Left ventricle myocardium inferior (tissue), 1 donor: Measurements from ENCODE around the gene USP13. TPM values are rescaled to one million over a fixed set of nuclear protein-coding genes. Genes with fewer than 3 reads are reported as not detected.

Source experiments
- DNase-seq: peaks from one replicate; pipeline ENCODE4 v3.0.0-alpha.2; 2020
- H3K27ac ChIP-seq: fragments of 200-600 bp; replicated peaks from 2 replicates; pipeline ENCODE4 v1.8.0; 2021
- H3K27me3 ChIP-seq: fragments of 200-600 bp; 2 replicates; pipeline ENCODE4 v1.8.0; 2021; ENCODE audit warnings: low read depth
- H3K36me3 ChIP-seq: fragments of 200-600 bp; 2 replicates; pipeline ENCODE4 v1.8.0; 2021
- H3K4me1 ChIP-seq: fragments of 200-600 bp; 2 replicates; pipeline ENCODE4 v1.8.0; 2021
- H3K4me3 ChIP-seq: fragments of 200-600 bp; 2 replicates; pipeline ENCODE4 v1.8.0; 2021; ENCODE audit warnings: mild to moderate bottlenecking, moderate library complexity
- H3K9me3 ChIP-seq: fragments of 200-600 bp; replicated peaks from 2 replicates; pipeline ENCODE4 v1.8.0; 2021
- intact Hi-C: fragments of 100-400 bp; cut with micrococcal nuclease; formaldehyde crosslinking; loops from one replicate; pipeline ENCODE4 v1.11.0; 2022
- total RNA-seq: library from RNA; stranded (reverse); fragmentation: NEBNext Ultra II Directional; extraction: Animal tissue kit (Norgen Biotek cat#: 25700); gene quantifications from one replicate; pipeline ENCODE4 v1.2.1, GENCODE V29; 2021
- TF ChIP-seq, protein P1 (sequence below): fragments of 200-600 bp; IDR thresholded peaks from 2 replicates; pipeline ENCODE4 v1.8.0; 2021; ENCODE audit warnings: antibody characterized with exemption, mild to moderate bottlenecking, borderline replicate concordance
- donor health status: DM: no; HTN: yes; CAD: no; lungs with severe emphysema.

Gene USP13
- total RNA-seq, 1 donor from 2014 or later, result 162 TPM

DNA sequence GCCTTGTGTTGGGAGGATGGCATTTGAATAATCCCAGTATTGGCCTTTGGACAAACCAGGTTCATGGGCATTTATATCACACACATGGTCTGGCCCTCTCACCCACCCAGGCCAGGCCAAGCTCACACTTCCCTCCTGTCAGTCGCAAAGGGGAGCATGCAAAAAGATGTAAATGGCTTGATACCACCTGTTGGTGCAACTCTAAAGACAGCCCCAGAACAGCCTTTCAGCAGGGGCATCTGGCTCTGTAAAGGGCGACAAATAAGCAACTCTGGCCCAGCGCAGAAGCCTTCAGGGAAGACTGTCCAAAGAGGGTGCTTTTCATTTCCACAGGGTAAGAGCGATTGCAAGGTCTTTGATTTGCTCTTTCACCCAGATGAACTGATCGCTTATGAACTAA, 91.8 kb downstream of the USP13 start:
- intact Hi-C loops, result no loop called here
- TF ChIP-seq, protein P1, sequence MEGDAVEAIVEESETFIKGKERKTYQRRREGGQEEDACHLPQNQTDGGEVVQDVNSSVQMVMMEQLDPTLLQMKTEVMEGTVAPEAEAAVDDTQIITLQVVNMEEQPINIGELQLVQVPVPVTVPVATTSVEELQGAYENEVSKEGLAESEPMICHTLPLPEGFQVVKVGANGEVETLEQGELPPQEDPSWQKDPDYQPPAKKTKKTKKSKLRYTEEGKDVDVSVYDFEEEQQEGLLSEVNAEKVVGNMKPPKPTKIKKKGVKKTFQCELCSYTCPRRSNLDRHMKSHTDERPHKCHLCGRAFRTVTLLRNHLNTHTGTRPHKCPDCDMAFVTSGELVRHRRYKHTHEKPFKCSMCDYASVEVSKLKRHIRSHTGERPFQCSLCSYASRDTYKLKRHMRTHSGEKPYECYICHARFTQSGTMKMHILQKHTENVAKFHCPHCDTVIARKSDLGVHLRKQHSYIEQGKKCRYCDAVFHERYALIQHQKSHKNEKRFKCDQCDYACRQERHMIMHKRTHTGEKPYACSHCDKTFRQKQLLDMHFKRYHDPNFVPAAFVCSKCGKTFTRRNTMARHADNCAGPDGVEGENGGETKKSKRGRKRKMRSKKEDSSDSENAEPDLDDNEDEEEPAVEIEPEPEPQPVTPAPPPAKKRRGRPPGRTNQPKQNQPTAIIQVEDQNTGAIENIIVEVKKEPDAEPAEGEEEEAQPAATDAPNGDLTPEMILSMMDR, result no peak
- Histone ChIP-seq H3K4me1 (peaks cover 24% of the 10 kb centered on the region), H3K4me3 (no peak overlapping the region), H3K36me3 (peaks cover 43% of the 10 kb centered on the region), H3K9me3 (no peaks in the 10 kb centered on the region), H3K27me3 (no peaks in the 10 kb centered on the region), H3K27ac (no peak overlapping the region)
- no peak for DNase-seq

DNA sequence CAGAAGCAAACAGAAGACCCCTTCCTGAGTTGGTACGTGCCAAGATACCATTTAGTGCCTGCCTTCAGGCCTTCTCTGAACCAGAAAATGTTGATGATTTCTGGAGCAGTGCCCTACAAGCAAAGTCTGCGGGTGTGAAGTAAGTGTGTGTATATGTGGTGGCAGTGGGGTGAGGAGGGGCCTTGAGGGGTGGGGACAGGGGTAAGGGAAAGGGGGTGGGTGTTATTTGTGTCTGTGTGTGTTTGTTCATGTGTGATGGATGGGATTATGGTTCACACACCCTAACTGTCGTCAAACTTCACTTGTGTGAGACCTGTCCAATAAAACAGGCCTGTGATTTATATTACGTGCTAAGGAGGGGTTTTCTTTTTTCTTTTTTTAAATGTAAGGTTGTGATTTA, 92.2 kb downstream of the USP13 start:
- no peak overlapping the region for H3K27ac ChIP-seq
- peaks cover 24% of the 10 kb centered on the region for H3K4me1 ChIP-seq
- intact Hi-C loops, result no loop called here
- no peak overlapping the region for H3K4me3 ChIP-seq
- H3K27me3 ChIP-seq, result no peaks in the 10 kb centered on the region
- no peaks in the 10 kb centered on the region for H3K9me3 ChIP-seq
- TF ChIP-seq, protein P1, result no peak
- H3K36me3 ChIP-seq, result peaks cover 40% of the 10 kb centered on the region
- no peak for DNase-seq

DNA sequence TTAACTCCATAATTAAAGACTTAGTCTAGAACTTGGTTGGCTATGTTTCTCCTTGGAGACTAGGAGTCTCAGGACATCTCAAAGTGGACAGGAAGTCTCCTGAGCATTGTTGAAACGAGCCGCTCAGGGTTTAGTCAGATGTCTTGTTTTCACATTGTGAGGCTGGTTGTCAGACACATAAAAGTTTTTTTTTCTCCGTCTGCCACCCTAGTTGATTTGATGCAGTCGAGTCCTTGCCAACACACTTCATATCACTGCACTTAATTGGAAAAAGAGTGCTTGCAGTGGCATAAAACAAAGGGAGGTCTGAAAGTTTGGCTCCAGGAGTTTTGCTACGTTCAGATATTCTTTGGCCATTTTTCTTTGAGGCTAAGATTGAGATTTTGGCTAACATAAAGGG, 92.9 kb downstream of the USP13 start:
- no peak overlapping the region for H3K27ac ChIP-seq

DNA sequence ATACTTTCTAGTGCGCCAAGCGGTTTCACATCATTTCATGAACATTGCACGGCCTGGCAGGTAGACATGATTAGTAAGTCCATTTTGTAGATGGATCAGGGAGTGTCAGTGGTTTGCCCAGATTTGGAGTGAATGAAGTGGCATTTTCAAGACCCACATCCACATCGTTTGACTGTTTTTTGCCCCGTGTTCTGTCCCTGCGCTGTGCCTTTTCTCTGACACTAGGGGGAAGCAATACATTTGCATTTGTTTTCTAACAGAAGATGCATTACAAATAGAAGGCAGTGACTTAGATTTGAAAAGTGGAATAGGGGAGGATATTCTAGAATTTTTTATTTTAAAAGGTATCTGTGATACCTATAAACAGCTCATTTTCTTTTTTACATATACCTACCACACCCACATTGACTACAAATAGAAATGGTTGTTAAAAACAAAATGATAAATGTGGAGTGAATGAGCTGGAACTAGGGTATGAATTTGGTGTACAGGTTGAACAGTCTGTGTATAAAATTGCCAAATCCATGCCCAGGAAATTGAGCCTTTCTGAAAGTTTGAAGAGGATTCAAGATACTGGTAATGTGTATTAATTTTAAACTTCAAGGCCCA, 98.0 kb downstream of the USP13 start:
- Histone ChIP-seq H3K27me3 (no peaks in the 10 kb centered on the region), H3K4me3 (no peak overlapping the region), H3K4me1 (peaks cover 2% of the 10 kb centered on the region), H3K36me3 (peaks cover 26% of the 10 kb centered on the region), H3K9me3 (no peaks in the 10 kb centered on the region), H3K27ac (no peak overlapping the region)
- intact Hi-C loops, result no loop called here
- TF ChIP-seq, protein P1, result peak; percentile 54
- no peak for DNase-seq

More for the DNA sequence above, 92.9 kb downstream of the USP13 start:
- TF ChIP-seq, protein P1, result no peak
- Histone ChIP-seq H3K4me1 (peaks cover 24% of the 10 kb centered on the region), H3K36me3 (peaks cover 34% of the 10 kb centered on the region), H3K27me3 (no peaks in the 10 kb centered on the region), H3K4me3 (no peak overlapping the region), H3K9me3 (no peaks in the 10 kb centered on the region)
- DNase-seq, result no peak
- intact Hi-C loops, result no loop called here

DNA sequence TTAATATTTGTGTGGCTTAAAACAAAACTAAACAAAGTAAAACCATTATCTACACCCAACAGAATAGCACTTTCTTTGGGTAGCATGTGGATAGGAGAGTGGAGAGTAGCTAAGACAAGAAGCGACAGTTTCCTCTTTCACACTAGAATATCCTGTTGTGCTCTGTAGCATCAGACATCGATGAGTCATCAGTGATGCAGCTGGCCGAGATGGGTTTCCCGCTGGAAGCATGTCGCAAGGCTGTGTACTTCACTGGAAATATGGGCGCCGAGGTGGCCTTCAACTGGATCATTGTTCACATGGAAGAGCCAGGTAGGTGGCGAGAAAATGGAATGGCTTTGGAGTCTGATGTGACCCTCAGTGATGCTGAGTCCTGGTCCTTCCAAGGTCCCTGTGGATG, 108.1 kb downstream of the USP13 start:
- TF ChIP-seq, protein P1, result no peak
- no peak overlapping the region for H3K27ac ChIP-seq
- no peaks in the 10 kb centered on the region for H3K9me3 ChIP-seq
- H3K27me3 ChIP-seq, result no peaks in the 10 kb centered on the region
- H3K36me3 ChIP-seq, result peaks cover 82% of the 10 kb centered on the region
- intact Hi-C loops, result no loop called here
- H3K4me3 ChIP-seq, result no peak overlapping the region
- peaks cover 18% of the 10 kb centered on the region for H3K4me1 ChIP-seq
- DNase-seq, result no peak
